Prostate gland (tissue), 2 donors: ENCODE measurements around the gene NRF1.

Experiments used
- POLR2A ChIP-seq: fragments of 450-650 bp; IDR thresholded peaks from one replicate; pipeline ENCODE4 v1.6.1; 2016; ENCODE audit warnings: antibody characterized with exemption, mild to moderate bottlenecking
- TF ChIP-seq, protein P1 (sequence below), 4 experiments: fragments of 200-600 bp in 2 of 4; fragments of 450-650 bp in 2 of 4; sonication (generic) in 2 of 4; IDR thresholded peaks; 1 replicate in 3 of 4; 2 replicates in 1 of 4; pipeline ENCODE4 v1.5.1; 2016 to 2019; ENCODE audit warnings: antibody characterized with exemption in 4 of 4, mild to moderate bottlenecking in 2 of 4, moderate library complexity in 2 of 4

DNA sequence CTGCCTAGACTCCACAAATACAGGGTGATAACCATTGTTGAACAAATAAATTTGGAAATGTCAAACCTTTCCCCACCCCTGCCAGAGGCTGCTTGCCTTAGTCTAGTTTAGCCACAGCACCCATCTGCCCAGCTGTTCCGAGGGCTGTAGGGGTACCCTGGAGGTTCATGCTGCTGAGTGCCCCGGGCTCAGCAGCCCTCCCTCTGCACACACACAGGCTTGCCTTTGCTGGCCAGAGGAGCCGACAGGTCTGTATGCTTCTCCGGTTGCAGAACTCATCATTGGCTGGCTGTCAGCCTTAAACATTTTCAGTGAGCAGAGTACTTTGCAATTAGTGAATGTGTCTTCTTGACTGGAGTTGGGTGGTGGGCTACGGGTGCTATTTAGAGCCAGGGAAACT lies 122.9 kb downstream of the NRF1 start:
- TF ChIP-seq, protein P1, sequence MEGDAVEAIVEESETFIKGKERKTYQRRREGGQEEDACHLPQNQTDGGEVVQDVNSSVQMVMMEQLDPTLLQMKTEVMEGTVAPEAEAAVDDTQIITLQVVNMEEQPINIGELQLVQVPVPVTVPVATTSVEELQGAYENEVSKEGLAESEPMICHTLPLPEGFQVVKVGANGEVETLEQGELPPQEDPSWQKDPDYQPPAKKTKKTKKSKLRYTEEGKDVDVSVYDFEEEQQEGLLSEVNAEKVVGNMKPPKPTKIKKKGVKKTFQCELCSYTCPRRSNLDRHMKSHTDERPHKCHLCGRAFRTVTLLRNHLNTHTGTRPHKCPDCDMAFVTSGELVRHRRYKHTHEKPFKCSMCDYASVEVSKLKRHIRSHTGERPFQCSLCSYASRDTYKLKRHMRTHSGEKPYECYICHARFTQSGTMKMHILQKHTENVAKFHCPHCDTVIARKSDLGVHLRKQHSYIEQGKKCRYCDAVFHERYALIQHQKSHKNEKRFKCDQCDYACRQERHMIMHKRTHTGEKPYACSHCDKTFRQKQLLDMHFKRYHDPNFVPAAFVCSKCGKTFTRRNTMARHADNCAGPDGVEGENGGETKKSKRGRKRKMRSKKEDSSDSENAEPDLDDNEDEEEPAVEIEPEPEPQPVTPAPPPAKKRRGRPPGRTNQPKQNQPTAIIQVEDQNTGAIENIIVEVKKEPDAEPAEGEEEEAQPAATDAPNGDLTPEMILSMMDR (IDR thresholded peaks at IDR 0.05), result no peak
- TF ChIP-seq POLR2A, result no peak
